PC-3 (cell line): ENCODE results near the gene TUFT1.

Experiments used
- EZH2phosphoT487 ChIP-seq: fragments of 300-600 bp; sonication (generic); IDR thresholded peaks from 2 replicates; pipeline ENCODE4 v1.6.1; 2018; ENCODE audit warnings: mild to moderate bottlenecking, antibody characterized with exemption, low read length, borderline replicate concordance
- TF ChIP-seq, protein P1 (sequence below): fragments of 300-600 bp; sonication (generic); conservative IDR thresholded peaks from 2 replicates; pipeline ENCODE4 v1.5.1; 2017; ENCODE audit warnings: antibody characterized with exemption, low read depth, mild to moderate bottlenecking, low read length

DNA sequence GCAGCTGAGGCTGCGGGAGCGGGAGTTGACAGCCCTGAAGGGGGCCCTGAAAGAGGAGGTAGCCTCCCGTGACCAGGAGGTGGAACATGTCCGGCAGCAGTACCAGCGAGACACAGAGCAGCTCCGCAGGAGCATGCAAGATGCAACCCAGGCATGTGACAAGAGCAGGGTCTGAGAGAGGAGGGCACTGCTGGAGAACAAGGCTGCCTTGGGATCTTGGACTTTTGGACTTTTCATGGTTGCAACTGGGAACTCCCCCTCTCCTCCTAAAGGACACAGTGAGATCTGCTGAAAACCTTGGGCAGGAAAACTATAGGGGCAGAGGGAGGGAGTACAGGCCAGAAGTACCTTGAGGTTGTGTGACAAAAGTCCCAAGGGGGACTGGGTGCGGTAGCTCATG, 15.4 kb upstream of the TUFT1 start:
- TF ChIP-seq, protein P1, sequence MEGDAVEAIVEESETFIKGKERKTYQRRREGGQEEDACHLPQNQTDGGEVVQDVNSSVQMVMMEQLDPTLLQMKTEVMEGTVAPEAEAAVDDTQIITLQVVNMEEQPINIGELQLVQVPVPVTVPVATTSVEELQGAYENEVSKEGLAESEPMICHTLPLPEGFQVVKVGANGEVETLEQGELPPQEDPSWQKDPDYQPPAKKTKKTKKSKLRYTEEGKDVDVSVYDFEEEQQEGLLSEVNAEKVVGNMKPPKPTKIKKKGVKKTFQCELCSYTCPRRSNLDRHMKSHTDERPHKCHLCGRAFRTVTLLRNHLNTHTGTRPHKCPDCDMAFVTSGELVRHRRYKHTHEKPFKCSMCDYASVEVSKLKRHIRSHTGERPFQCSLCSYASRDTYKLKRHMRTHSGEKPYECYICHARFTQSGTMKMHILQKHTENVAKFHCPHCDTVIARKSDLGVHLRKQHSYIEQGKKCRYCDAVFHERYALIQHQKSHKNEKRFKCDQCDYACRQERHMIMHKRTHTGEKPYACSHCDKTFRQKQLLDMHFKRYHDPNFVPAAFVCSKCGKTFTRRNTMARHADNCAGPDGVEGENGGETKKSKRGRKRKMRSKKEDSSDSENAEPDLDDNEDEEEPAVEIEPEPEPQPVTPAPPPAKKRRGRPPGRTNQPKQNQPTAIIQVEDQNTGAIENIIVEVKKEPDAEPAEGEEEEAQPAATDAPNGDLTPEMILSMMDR: no peak
- TF ChIP-seq EZH2phosphoT487: no peak
